BE2C (cell line): ENCODE results near the gene SMIM10.
"Not testable (repeated sequence)": the region's sequence is repeated elsewhere in the genome, so short reads cannot be mapped to it uniquely, and the experiment has no call there.

ENCODE experiments used
- DNase-seq: peaks from one replicate; pipeline ENCODE4 v3.0.0-alpha.2; 2020
- H3K27me3 ChIP-seq: fragments of 250-450 bp; sonication (Bioruptor Pico); 2 replicates; pipeline ENCODE4 v1.5.1; 2020; ENCODE audit warnings: mild to moderate bottlenecking
- H3K36me3 ChIP-seq: fragments of 250-450 bp; sonication (Bioruptor Pico); 2 replicates; pipeline ENCODE4 v1.5.1; 2020; ENCODE audit warnings: mild to moderate bottlenecking
- H3K4me1 ChIP-seq: fragments of 250-450 bp; sonication (Bioruptor Pico); 2 replicates; pipeline ENCODE4 v1.5.1; 2020
- H3K4me3 ChIP-seq: 2 replicates; pipeline ENCODE4 v1.5.1; 2011; ENCODE audit warnings: low read depth, low read length
- H3K9me3 ChIP-seq: fragments of 250-450 bp; sonication (Bioruptor Pico); 2 replicates; pipeline ENCODE4 v1.5.1; 2020
- CTCF ChIP-seq: IDR thresholded peaks from 2 replicates; pipeline ENCODE4 v1.5.1; 2012; ENCODE audit warnings: mild to moderate bottlenecking, low read depth, low read length

SMIM10 gene

GRCh38 chrX:135024526-135024925, 33.7 kb downstream of the SMIM10 start:
- Histone ChIP-seq H3K27me3 (no peaks in the 10 kb centered on the region), H3K4me3 (no peak overlapping the region), H3K36me3 (no peaks in the 10 kb centered on the region), H3K4me1 (no peaks in the 10 kb centered on the region), H3K9me3 (no peaks in the 10 kb centered on the region)
- TF ChIP-seq CTCF, result no peak
- DNase-seq, result peak; percentile 6

- not testable (repeated sequence) for H3K36me3 ChIP-seq, H3K4me1 ChIP-seq, H3K27me3 ChIP-seq, H3K9me3 ChIP-seq, DNase-seq, H3K4me3 ChIP-seq
Measured at GRCh38 chrX:135030207-135030963, 39.6 kb downstream of the SMIM10 start.

GRCh38 chrX:135041149-135042123, 50.6 kb downstream of the SMIM10 start:
- H3K36me3 ChIP-seq, H3K27me3 ChIP-seq, DNase-seq, H3K4me3 ChIP-seq, H3K9me3 ChIP-seq, H3K4me1 ChIP-seq: not testable (repeated sequence)
